NCI-H2081 (cell line): ENCODE results near the gene GNMT.

Source experiments
- DNase-seq, 2 experiments: peaks; one replicate each; lab custom pipeline; 2025; lab: John Stamatoyannopoulos, UW

Gene GNMT

DNA sequence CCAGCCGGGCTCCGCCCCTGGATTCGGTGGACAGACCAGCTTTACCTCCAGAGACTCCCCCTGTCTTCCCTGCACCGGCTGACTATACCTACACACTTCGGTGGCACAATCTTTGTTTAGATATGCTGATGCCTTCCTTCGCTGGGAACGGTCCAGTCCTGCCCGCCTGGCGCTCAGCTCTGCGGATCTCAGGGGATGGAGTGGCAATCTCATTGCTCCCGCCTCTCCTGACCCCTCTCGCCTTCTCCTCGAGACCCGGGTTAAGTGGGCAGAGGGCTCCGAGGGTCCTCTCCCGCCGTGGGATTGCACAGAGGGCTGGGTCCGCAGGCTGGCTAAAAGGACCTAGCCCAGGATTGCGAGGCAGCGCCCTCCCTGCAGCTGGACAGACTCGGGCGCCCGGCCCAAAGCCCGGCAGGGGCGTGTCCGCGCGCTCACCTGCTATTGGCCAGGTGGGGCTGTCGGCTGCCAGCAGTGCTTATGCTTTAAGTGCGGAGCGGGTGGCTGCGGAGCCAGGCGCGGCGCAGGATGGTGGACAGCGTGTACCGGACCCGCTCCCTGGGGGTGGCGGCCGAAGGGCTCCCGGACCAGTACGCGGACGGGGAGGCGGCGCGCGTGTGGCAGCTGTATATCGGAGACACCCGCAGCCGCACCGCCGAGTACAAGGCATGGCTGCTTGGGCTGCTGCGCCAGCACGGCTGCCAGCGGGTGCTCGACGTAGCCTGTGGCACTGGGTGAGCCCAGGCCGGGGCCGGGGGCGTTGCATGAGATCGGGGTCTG, at the start of gene GNMT:
GNMT (plus strand) TSS at position 512 of the 777 bp plus-strand sequence; CDS start at position 526, 14 bp downstream.
- DNase-seq = peak; percentile 51 to 62

DNA sequence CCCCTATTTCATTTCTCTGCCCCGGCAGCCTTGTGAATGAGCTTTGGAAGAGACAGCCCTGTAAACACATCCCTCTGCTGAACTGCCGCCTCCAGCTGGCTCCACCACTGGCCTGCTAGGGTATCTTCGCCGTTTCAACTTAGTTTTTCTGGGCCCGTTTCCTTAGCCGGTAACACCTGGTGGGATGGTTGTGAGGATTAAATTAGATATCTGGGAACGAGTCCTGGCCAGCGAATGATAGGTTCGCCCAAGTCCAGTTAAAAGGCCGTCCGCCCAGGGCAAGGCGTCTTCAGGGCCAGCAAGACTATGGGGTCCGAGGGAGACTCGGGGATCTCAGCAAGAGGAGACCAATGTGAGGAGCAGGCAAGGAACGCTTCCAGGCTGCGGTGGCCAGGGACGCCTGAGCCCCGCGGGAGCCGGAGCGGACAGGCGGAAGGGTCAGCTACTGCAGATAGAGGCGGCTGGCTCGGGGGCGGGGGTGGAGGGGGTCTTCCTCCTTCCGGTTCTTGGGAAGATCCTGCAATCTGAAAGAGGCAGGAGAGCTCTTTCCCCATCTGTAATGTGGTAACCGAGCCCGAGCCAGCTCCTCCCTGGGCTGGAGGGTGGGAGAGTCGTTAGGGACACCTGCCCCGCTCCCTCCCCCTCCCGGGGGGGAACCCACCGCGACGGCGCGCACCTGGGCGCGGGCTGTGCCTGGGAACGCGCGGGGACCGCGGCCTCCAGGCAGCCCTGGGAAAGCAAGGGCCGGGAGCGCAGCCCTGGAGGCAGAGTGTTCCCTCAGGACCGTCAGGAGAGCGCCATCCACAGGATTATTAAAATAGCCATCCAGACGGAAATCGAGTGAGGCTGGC, 49.2 kb upstream of the GNMT start:
- DNase-seq = no peak

DNA sequence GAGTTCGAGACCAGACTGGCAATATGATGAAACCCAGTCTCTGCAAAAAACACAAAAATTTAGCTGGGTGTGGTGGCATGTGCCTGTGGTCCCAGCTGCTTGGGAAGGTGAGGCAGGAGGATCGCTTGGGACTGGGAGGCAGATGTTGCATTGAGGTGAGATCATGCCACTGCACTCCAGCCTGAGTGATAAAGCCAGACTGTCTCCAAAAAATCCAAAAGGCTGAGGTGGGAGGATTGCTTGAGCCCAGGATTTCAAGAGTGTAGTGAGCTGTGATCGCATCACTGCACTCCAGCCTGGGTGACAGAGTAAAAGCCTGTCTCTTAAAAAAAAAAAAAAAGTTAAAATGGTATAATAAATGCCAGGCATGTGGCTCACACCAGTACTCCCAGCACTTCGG, 46.0 kb upstream of the GNMT start:
- no peak for DNase-seq

DNA sequence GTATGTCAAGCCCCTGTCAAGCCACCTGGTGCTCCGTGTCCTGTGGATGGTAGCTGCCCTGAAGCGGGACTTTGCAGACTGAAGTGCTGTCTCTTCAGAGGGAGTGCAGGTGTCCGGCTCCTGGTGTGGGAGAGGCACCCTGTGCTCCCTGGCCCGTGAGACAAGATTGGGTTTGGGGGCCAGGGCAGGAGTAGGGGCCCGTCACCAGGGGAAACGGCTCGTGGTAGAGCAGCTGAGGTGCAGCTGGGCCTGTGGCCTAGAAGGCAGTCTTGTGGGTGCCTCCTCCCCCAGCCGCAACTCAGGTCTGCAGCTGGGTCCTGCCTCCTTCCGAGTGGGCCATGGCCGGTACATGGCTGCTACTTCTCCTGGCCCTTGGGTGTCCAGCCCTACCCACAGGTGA, 44.8 kb upstream of the GNMT start, which contains the start of gene PTCRA:
PTCRA (plus strand) TSS at position 322 of the 400 bp plus-strand sequence; CDS start at position 339, 17 bp downstream.
- no peak for DNase-seq

DNA sequence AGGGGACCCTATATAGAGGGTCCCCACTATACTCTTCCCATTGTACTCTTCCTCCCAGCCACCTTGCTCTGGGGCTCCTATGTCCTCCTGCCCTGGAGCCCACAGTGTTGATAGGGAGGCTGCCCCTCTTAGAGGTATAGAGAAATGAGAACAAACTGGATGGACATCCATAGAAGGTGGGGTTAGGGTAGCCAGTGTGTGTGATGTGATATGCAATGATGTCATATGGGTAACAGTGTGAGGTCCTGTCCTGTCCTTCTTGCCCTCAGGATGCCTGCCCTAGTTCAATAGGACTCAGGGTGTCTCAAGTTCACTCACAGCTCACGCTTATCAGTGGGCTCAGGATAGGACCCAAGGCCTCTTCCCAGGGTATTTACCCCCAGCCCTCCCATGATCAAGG, 44.3 kb upstream of the GNMT start:
- DNase-seq = no peak

DNA sequence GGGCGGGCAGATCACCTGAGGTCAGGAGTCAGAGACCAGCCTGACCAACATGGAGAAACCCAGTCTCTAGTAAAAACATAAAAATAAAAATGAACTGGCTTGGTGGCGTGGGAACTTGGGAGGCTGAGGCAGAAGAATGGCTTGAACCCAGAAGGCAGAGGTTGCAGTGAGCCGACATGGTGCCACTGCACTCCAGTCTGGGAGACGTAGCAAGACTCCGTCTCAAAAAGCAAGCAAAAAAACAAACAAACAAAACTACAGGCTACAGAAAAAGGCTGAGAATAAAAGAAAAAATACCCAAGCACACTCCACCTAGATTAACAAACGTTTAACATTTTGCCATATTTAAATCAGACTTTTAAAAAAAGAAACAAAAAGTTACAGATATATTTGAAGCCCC, 38.8 kb upstream of the GNMT start:
- no peak for DNase-seq

DNA sequence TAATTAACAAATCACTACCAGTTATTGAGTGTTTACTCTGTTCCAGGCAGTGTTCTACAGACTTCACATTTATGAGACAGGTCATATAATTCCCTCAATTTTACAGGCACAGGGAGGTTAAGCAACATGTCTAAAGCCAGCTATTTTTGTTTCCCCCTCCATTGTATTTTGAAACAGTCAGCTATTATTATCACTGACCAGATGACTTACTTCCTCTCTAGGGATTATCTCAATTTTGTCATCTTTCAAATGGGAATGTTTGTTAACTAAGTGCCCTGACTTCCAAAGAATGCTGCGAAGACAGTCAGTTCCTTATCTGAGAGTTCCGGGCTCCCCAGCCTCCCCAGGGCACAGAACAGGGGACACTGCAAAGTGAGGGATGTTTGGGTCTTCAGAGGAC, 36.9 kb upstream of the GNMT start:
- no peak for DNase-seq

DNA sequence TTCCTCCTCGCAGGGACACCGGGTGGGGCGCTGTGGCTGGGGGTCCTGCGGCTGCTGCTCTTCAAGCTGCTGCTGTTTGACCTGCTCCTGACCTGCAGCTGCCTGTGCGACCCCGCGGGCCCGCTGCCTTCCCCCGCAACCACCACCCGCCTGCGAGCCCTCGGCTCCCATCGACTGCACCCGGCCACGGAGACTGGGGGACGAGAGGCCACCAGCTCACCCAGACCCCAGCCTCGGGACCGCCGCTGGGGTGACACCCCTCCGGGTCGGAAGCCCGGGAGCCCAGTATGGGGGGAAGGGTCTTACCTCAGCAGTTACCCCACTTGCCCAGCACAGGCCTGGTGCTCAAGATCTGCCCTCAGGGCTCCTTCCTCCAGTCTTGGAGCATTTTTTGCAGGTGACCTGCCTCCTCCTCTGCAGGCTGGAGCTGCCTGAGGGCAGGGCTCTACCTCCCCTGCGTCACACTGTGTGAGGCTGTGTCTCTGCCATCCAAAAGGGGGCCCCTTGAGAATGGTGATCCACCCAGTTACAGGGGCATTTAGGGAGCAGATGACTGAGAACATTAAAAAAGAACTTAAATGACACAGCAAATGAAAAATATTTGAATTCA, 35.2 kb upstream of the GNMT start:
- no peak for DNase-seq

DNA sequence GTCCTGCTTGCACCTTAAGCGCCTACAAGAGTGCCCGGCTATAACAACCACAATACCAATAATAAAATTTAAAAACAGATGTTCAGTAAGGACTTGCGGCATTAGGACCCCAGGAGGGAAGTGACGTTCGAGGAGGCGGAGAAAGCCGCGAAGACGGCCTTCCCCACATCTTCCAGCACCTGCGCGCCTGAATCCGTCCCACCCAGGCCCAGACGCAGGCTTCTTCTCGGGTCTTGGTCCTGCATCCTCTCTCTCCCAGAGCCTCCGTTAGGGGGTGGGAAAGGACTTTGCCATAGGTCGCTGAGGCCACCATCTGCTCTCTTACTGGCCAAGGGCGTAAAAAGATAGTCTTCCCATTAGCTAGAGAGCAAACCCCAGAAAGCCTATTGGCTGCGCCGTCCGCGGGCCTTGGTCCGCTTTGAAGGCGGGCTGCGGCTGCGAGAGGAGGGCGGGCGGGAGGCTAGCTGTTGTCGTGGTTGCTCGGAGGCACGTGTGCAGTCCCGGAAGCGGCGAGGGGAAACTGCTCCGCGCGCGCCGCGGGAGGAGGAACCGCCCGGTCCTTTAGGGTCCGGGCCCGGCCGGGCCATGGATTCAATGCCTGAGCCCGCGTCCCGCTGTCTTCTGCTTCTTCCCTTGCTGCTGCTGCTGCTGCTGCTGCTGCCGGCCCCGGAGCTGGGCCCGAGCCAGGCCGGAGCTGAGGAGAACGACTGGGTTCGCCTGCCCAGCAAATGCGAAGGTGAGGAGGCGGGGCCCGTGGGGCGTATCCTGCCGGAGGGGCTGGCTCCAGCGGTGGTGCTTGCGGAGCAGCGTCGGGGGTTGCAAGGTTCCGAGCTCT, 31.4 kb upstream of the GNMT start, which contains the start of gene CNPY3:
CNPY3 (plus strand) TSS at position 495 of the 835 bp plus-strand sequence; CDS start at position 586, 91 bp downstream.
- DNase-seq = peak; percentile 93 to 98

DNA sequence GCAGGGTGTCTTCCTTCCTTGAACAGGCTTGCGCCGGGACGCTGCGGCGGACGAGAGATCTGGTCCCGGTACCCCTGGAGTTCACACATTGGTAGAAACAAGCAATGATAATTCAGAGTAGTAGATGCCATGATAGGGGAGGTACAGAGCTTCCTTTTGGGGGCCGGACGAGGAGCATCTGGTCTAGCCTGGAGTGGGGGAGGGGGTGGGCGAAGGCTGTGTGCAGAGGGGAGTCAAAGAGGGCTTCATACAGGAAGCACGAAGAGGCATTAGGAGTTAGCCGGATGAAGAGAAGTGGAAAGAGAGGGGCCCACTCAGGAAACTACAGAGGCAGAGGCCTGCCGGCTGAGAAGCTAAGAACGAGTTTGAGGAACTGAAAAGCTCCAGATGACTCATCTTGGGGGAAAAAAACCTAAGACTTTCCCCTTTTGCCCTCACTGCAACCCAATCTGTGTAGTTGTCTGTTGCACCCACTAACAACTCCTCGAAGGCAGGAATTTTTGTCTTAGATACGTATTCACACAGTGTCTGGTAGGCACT, 30.7 kb upstream of the GNMT start:
- peak; percentile 38 to 50 for DNase-seq

DNA sequence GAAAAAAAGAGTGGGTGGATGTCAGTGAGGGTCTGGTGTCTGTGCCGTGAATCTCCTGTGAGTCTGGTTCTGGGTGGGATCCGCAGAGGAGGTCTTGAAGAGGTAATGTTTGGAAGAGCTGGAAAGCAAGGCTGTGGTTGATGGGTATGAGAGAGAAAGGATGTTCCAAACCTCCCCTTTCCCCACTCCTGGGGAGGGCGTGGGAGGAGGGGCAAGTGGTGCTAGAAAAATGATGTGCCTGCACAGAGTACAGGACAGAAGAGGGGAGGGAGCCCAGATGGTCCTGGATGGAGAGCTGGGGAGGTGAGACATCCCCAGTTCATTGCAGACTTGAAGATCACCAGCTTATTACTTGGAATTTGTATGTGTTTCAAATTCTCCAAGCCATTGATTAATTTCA, 28.1 kb upstream of the GNMT start:
- no peak for DNase-seq

DNA sequence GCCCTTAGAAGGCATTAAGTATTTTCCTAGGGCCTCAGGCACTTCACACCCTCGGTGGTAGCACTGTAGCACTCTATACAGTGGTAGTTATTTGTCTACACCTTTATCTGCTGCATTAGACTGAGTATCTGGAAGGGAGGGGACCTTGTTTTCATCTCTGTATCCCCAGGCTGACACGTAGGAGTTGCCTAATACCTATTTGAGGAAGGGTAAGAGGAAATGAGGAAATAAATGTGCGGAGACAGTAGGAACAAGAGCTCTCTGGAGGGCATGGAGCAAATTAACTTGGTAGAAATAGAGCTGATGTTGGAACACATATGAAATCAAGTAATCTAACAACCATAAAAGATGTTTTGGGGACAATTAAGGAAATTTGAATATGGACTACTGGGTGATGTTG, 27.3 kb upstream of the GNMT start:
- no peak for DNase-seq

DNA sequence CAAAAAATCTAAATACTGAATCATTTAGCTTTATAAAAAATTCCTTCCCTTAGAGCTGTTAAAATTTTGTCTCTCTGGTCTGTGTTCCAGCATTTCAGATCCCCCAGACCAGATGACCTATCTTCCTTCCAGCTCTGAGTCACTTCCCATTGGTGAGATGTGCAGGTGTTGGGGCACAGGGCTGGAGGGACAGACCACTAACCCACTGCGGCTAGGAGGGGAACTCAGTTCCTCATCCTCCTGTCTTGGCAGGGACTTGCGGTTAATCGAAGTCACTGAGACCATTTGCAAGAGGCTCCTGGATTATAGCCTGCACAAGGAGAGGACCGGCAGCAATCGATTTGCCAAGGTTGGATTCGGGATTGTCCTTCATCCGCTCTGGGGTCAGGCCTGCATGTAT, 25.2 kb upstream of the GNMT start:
- no peak for DNase-seq

DNA sequence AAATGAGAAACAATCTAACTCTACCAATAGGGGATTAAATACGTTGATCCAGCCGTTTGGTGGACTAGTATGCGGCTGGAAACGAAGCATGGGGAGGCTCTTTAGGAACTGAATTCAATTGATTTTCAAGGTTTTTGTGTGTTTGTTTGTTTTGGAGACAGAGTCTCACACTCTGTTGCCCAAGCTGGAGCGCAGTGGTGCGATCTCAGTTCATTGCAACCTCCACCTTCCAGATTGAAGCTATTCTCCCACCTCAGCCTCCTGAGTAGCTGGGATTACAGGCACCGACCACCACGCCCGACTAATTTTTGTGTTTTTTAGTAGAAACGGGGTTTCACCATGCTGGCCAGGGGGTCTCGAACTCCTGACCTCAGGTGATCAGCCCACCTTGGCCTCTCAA, 24.2 kb upstream of the GNMT start:
- DNase-seq = no peak

DNA sequence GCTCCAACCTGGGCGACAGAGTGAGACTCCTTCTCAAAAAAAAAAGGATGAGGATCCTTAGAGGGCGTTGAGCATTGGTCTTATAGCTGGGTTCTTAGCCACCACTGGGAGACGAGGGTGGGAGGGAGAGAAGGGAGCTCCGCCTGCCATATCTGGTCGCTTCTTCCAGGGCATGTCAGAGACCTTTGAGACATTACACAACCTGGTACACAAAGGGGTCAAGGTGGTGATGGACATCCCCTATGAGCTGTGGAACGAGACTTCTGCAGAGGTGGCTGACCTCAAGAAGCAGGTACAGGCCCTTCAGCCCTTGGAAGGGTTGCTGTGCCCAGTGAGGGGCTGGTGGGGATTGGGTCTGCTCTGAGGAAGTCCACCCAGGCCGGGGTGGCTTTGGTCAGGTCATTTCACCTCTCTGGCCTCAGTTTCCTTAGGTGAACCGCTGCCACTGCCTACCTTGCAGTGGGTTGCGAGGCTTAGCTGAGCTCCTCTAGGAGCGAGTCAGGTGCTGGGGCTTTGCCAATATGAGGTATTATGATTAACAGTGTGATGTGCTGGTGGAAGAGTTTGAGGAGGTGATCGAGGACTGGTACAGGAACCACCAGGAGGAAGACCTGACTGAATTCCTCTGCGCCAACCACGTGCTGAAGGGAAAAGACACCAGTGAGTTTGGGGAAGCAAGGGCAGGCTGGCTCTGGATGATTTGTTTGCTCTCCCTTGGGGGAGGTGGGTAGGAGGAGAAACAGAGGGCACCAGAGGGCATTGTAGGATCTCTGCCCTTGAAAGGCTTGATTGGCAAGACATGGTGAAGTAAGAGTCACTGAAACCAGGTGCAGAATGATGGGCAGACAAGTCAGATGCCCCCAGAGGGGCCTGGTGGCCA, 22.8 kb upstream of the GNMT start:
- DNase-seq = no peak

DNA sequence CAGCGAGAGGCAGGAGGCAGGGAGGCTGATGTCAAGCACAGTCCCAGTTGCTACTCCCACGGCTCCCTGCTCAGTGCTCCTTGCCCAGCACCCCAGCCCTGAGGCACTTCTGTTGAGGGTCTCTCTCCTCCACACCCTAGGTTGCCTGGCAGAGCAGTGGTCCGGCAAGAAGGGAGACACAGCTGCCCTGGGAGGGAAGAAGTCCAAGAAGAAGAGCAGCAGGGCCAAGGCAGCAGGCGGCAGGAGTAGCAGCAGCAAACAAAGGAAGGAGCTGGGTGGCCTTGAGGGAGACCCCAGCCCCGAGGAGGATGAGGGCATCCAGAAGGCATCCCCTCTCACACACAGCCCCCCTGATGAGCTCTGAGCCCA, 22.1 kb upstream of the GNMT start:
- no peak for DNase-seq

DNA sequence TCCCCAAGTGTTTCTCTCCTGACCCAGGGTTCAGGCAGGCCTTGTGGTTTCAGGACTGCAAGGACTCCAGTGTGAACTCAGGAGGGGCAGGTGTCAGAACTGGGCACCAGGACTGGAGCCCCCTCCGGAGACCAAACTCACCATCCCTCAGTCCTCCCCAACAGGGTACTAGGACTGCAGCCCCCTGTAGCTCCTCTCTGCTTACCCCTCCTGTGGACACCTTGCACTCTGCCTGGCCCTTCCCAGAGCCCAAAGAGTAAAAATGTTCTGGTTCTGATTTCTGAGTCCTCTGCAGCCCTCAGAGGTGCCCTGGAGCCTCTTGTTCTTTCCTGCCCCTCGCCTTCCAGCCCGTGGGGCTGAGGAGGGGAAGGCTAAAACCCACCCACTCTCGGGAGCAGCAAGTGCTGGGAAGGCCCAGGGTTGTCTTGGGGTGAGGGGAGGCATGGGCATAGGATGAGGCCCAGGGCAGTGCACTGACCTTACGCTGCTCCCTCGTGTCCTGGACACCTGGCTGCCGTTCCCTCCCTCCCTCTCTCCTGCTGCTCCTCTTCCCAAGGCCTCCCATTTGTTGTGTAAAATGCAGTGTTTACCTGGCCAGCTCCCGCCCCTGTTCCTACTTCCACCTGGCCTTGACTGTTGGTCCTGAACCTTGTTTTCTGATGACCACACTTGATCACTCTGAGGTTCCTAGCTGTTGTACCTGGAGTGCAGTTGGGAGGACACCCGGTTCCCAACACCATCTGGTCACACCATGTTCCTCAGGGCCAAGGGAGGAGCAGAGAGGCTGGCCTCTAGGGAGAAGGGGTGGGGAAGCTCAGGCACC, 21.4 kb upstream of the GNMT start:
- no peak for DNase-seq

DNA sequence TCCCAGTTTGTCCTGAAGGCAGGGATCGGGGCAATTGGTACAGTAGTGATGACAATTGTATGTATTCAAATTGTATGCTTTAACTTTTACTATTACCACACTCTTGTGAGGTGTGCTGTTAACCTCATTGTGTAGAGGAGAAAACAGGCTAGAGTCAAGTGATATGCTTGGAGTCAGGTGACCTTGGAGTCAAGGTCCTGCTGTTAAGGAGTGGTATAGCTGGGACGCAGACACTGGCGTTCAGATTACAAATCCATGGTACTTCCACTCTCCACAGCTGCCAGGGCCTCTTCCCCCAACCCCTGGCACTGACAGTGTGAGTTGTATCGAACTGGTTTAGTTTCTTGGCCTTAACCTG, 20.8 kb upstream of the GNMT start:
- no peak for DNase-seq

DNA sequence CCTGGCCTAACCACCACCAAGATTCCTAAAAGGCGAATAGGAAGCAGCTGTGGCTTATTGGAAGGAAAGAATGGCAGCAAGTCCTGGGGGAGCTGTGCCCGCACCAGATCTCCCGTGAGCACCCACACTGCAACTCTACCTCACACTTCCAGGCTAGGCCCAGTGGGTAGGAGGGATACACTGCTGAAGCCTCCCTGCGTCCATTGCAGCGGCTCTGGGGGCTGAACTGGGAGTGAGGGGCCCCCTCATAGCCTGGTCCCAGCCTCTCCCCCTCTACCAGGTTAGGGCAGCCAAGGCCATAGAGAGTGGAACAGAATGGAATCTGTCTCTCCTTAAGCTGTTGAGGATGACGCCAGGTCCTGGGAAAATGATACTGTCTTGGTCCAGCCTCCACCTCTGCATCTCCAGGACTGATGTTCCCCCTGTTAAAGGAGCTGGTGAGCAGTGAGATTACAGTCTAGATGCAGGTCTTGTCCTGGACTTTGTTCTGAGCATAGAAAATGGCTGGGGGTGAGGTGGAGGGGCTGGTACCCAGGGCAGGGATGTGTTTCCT, 20.0 kb upstream of the GNMT start:
- DNase-seq = no peak
